ENCODE measurements around the gene LDLR. TPM values are rescaled to one million over a fixed set of nuclear protein-coding genes. Genes with fewer than 3 reads are reported as not detected.
"Not testable (repeated sequence)": the region's sequence is repeated elsewhere in the genome, so short reads cannot be mapped to it uniquely, and the experiment has no call there.

Gene LDLR
- total RNA-seq, 1 donor from 2014 or later, result 22.1 TPM

- intact Hi-C loops (cut with DNase I), result no loop called here
- no peak for DNase-seq (ENCODE audit: low spot score)
Measured at GRCh38 chr19:11067356-11068113, 21.7 kb upstream of the LDLR start.

DNA sequence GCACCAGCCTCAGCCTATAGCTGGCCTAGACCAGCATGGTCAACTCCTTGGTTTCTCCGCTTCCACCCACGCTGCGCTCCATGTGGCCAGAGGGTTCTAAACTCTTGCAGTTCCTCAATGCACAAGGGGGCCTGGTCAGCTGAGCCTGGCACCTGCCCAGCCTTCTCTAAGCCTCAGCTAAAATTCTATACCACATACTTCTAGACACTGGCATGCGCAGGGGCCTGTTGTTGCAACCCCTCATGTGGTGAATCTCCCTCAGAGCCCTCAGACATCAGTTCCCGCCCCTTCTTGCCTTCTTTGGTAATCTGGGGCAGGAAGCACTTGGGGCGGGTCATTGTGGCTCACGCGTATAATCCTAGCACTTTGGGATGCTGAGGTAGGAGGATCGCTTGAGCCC is 19.7 kb upstream of the LDLR start:
- no peak for DNase-seq (ENCODE audit: low spot score)
- intact Hi-C loops (cut with DNase I), result no loop called here

DNA sequence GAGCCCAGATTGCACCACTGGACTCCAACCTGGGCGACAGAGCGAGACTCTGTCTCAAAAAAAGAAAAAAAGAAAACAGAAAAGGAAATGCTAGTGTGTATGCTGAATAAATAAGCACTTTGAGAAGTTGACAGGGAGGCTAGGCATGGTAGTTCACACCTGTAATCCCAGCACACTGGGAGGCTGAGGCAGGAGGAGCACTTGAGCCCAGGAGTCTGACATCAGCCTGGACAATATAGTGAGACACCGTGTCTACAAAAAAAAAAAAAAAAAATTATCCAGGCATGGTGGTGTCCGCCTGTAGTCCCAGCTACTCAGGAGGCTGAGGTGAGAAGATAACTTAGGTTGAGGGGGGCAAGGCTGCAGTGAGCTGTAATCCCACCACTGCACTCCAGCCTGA is 19.1 kb upstream of the LDLR start:
- intact Hi-C loops (cut with DNase I), result no loop called here
- DNase-seq (ENCODE audit: low spot score), result no peak

DNA sequence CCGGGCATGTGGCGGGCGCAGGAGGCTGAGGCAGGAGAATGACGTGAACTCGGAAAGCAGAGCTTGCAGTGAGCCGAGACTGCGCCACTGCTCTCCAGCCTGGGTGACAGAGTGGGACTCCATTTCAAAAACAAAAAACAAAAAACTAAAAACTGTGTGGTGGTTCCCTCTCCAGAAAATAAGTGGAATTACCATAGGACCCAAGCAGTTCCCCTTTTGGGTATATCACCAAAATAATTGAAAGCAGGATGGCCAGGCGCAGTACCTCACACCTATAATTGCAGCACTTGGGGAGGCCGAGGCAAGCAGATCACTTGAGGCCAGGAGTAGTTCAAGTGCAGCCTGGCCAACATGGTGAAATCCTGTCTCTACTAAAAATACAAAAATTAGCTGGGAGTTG is 15.7 kb upstream of the LDLR start:
- intact Hi-C loops (cut with DNase I), result no loop called here
- no peak for DNase-seq (ENCODE audit: low spot score)

GRCh38 chr19:11076792-11077191 is 12.5 kb upstream of the LDLR start:
- intact Hi-C loops (cut with DNase I); DNase-seq (ENCODE audit: low spot score): not testable (repeated sequence)

GRCh38 chr19:11078893-11079292 is 10.4 kb upstream of the LDLR start:
- DNase-seq (ENCODE audit: low spot score), result no peak
- intact Hi-C loops (cut with DNase I), result no loop called here

DNA sequence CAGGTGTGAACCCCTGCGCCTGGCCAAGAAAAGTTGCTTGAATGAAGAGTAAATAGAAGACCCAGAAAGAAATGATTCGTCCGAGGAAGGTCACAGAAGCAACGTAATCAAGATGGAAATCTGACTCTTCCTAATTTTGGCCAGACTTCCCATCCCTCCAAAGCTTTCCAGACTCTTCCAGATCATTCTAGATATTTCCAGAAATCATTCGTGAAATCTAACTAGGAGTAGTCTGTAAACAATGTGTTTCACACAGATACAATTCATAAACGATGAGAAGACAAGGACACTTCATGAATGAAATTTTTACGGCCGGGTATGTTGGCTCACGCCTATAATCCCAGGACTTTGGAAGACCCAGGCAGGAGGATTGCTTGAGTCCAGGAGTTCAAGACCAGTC is 9.3 kb upstream of the LDLR start:
- intact Hi-C loops (cut with DNase I), result no loop called here
- DNase-seq (ENCODE audit: low spot score), result no peak

DNA sequence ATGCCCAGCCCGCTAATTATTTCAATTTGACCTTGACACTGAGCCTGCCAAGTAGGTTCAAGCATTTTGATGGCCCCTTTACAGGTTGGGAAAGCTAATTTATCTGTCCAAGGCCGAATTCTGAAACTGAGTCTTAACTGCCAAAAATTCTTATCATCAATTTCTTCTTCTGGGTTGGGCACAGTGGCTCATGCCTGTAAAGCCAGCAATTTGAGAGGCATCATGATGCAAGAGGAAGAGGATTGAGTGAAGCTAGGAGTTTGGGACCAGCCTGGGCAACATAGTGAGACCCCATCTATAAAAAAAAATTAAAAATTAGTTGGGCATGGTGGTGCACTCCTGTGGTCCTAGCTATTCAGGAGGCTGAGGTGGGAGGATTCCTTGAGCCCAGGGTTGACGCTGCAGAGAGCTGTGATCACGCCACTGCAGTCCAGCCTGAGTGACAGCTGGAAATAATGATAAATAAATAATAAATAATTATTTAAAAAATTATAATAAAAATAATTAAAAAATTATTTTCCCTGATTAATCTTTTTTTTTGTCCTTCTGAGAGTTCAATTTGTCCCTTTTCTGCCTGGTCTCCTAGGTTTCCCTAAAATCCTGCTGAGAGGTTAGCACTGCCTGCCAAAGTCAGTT is 1.3 kb upstream of the LDLR start:
- DNase-seq (ENCODE audit: low spot score), result no peak
- intact Hi-C loops (cut with DNase I), result no loop called here

- DNase-seq (ENCODE audit: low spot score), result no peak
- intact Hi-C loops (cut with DNase I), result no loop called here
Measured at GRCh38 chr19:11088506-11089253, 583 bp upstream of the LDLR start.

GRCh38 chr19:11090014-11090263 is 676 bp downstream of the LDLR start:
- intact Hi-C loops (cut with DNase I), result loop anchor here (5.0 kb wide), 1 partner anchor 52 kb away; no protein-coding TSS in a partner anchor
- DNase-seq (ENCODE audit: low spot score), result not testable (repeated sequence)

GRCh38 chr19:11090264-11090996 is 1.2 kb downstream of the LDLR start:
- intact Hi-C loops (cut with DNase I), result loop anchor here (5.0 kb wide), 1 partner anchor 52 kb away; no protein-coding TSS in a partner anchor
- DNase-seq (ENCODE audit: low spot score), result peak; percentile 99

DNA sequence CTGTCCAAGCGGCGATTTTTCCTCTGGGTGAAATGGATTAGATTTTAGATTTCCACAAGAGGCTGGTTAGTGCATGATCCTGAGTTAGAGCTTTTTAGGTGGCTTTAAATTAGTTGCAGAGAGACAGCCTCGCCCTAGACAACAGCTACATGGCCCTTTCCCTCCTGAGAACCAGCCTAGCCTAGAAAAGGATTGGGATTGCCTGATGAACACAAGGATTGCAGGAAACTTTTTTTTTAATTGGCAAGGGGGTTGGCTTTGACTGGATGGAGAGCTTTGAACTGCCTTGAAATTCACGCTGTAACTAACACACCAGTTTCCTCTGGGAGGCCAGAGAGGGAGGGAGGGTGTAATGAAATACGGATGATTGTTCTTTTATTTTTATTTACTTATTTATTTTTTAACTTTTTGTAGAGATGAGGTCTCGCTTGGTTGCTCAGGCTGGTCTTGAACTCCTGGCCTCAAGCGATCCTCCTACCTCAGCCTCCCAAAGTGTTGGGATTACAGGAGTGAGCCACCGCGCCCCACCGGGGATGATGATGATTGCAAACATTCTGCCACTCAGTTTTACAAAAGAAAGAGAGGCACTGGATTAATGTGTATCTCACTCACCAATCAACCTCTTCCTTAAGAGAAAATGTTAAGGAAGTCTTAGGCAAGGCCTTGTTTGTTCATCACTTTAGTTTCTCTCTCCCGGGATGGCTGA is 1.9 kb downstream of the LDLR start:
- intact Hi-C loops (cut with DNase I), result loop anchor here (5.0 kb wide), 1 partner anchor 51 kb away; no protein-coding TSS in a partner anchor

GRCh38 chr19:11091703-11092153 is 2.5 kb downstream of the LDLR start:
- intact Hi-C loops (cut with DNase I), result loop anchor here (5.0 kb wide), 1 partner anchor 51 kb away; no protein-coding TSS in a partner anchor
- peak; percentile 82 for DNase-seq (ENCODE audit: low spot score)

More for the DNA sequence above, 1.9 kb downstream of the LDLR start:
- no peak for DNase-seq (ENCODE audit: low spot score)

DNA sequence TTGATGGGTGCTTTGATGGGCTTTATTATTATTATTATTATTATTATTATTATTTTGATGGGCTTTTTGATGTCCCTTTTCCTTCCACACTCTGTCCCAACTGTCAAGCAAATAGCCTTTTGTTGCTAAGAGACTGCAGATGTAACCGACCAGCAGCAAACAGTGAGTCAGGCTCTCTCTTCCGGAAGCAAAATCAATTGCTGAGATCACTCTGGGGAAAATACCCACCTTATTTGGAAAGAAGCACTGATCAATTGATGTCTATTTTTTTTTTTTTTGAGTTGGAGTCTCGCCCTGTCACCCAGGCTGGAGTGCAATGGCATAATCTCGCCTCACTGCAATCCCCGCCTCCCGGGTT is 2.9 kb downstream of the LDLR start:
- no peak for DNase-seq (ENCODE audit: low spot score)
- intact Hi-C loops (cut with DNase I), result loop anchor here (5.0 kb wide), 1 partner anchor 50 kb away; no protein-coding TSS in a partner anchor

GRCh38 chr19:11093689-11094238 is 4.5 kb downstream of the LDLR start:
- intact Hi-C loops (cut with DNase I), result loop anchor here (5.0 kb wide), 1 partner anchor 49 kb away; no protein-coding TSS in a partner anchor
- DNase-seq (ENCODE audit: low spot score), result no peak

DNA sequence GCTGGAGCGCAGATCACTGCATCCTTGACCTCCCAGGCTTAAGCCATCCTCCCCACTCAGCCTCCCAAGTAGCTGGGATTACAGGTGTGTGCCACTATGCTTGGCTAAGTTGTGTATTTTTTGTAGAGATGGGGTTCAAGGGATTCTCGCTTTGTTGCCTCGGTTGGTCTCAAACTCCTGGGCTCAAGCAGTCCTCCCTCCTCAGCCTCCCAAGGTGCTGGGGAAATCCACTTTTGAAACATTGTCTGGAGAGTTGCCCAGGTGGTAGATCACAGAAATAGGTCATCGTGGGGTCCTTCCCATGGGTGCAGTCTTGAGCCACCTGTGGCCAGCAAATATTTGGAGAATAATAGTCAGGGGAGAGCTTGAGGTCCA is 5.2 kb downstream of the LDLR start:
- no peak for DNase-seq (ENCODE audit: low spot score)
- intact Hi-C loops (cut with DNase I), result loop anchor here (5.0 kb wide), 1 partner anchor 48 kb away; no protein-coding TSS in a partner anchor

GRCh38 chr19:11096210-11096841 is 7.1 kb downstream of the LDLR start:
- intact Hi-C loops (cut with DNase I), result no loop called here
- DNase-seq (ENCODE audit: low spot score), result no peak

- intact Hi-C loops (cut with DNase I); DNase-seq (ENCODE audit: low spot score): not testable (repeated sequence)
Measured at GRCh38 chr19:11097367-11097766, 8.1 kb downstream of the LDLR start.

Measured in cardiac septum (tissue), 1 donor.